Lower lobe of right lung (tissue), 2 donors: ENCODE results near the gene TASOR2. TPM values are rescaled to one million over a fixed set of nuclear protein-coding genes. Genes with fewer than 3 reads are reported as not detected.

Experiments used
- ATAC-seq, 2 donors: fragments of 200-7000 bp; cut with Tn5 transposase; one replicate each; pipeline ENCODE4 v1.9.1; 2020 to 2022; ENCODE audit warnings: mild to moderate bottlenecking in 2 of 2, moderate library complexity in 2 of 2
- DNase-seq: peaks from one replicate; pipeline ENCODE4 v3.0.0-alpha.2; 2020
- H3K27ac ChIP-seq: fragments of 200-600 bp; one replicate; pipeline ENCODE4 v1.8.0; 2022
- H3K27me3 ChIP-seq: fragments of 200-600 bp; one replicate; pipeline ENCODE4 v1.8.0; 2022; ENCODE audit warnings: low read depth
- H3K36me3 ChIP-seq: fragments of 200-600 bp; one replicate; pipeline ENCODE4 v1.8.0; 2022; ENCODE audit warnings: mild to moderate bottlenecking
- H3K4me1 ChIP-seq: fragments of 200-600 bp; one replicate; pipeline ENCODE4 v1.8.0; 2022
- H3K4me3 ChIP-seq: fragments of 200-600 bp; one replicate; pipeline ENCODE4 v1.8.0; 2022; ENCODE audit warnings: mild to moderate bottlenecking
- H3K9me3 ChIP-seq: fragments of 200-600 bp; one replicate; pipeline ENCODE4 v1.8.0; 2022
- intact Hi-C: fragments of 100-400 bp; cut with DNase I; formaldehyde crosslinking; loops from one replicate; pipeline ENCODE4 v1.11.0; 2022
- long read RNA-seq: library from polyadenylated mRNA; unstranded; transcript quantifications from one replicate; pipeline ENCODE4 v2.0.0, GENCODE V29; 2021
- total RNA-seq: library from RNA; stranded (reverse); fragmentation: NEBNext Ultra II Directional; extraction: Animal tissue kit (Norgen Biotek cat#: 25700); gene quantifications from one replicate; pipeline ENCODE4 v1.2.1, GENCODE V29; 2021
- TF ChIP-seq, protein P1 (sequence below): fragments of 200-600 bp; IDR thresholded peaks from one replicate; pipeline ENCODE4 v1.8.0; 2022; ENCODE audit warnings: antibody characterized with exemption, mild to moderate bottlenecking
- donor health status: DM: no; HTN: yes; CAD: no; lungs with severe emphysema.

TASOR2 gene
- total RNA-seq: 48.9 TPM
- long read RNA-seq, partial matches to known transcripts: 10 of 20 reads
- long read RNA-seq, other reads (novel, unspliced or antisense): 10 of 20 reads

- intact Hi-C loops: no loop called here
These were observed at the start of gene TASOR2 for GRCh38 chr10:5684318-5684970. TASOR2 (plus strand) TSS chr10:5684838; CDS start chr10:5720643, 35,805 bp downstream.

DNA sequence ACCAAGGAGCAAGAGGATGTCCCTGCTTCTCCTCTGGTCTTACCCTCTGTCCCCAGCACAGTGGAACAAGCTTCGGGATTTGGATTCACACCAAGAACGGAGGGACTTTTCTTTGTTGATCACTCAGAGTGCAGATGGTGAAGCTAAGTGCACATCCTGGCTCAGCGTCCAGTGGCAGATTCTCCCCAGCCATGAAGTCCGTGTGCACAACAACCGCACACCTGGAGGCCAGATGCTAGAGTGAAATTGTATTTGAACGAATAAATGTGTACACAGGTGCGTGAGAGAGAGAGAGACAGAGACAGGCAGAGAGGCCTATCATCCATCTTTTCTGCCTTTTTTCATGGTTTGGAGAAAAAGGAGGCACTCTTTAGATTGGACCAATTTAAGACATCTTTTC lies 49.7 kb upstream of the TASOR2 start:
- peaks cover 7% of the 10 kb centered on the region for H3K4me1 ChIP-seq
- peak; percentile 1 for DNase-seq
- H3K27ac ChIP-seq: no peak overlapping the region
- H3K36me3 ChIP-seq: peaks cover 16% of the 10 kb centered on the region
- intact Hi-C loops: no loop called here
- ATAC-seq: no peak
- TF ChIP-seq, protein P1, sequence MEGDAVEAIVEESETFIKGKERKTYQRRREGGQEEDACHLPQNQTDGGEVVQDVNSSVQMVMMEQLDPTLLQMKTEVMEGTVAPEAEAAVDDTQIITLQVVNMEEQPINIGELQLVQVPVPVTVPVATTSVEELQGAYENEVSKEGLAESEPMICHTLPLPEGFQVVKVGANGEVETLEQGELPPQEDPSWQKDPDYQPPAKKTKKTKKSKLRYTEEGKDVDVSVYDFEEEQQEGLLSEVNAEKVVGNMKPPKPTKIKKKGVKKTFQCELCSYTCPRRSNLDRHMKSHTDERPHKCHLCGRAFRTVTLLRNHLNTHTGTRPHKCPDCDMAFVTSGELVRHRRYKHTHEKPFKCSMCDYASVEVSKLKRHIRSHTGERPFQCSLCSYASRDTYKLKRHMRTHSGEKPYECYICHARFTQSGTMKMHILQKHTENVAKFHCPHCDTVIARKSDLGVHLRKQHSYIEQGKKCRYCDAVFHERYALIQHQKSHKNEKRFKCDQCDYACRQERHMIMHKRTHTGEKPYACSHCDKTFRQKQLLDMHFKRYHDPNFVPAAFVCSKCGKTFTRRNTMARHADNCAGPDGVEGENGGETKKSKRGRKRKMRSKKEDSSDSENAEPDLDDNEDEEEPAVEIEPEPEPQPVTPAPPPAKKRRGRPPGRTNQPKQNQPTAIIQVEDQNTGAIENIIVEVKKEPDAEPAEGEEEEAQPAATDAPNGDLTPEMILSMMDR: no peak
- no peak overlapping the region for H3K4me3 ChIP-seq
- H3K9me3 ChIP-seq: no peaks in the 10 kb centered on the region
- H3K27me3 ChIP-seq: no peaks in the 10 kb centered on the region

More at GRCh38 chr10:5684318-5684970, at the start of gene TASOR2:
- H3K27ac ChIP-seq: peak within 1 kb of the TSS; percentile 93
- H3K36me3 ChIP-seq: no peaks in the 10 kb centered on the region
- DNase-seq: peak; percentile 99
- no peaks in the 10 kb centered on the region for H3K9me3 ChIP-seq
- TF ChIP-seq, protein P1: no peak
- H3K4me1 ChIP-seq: peaks cover 30% of the 10 kb centered on the region
- H3K4me3 ChIP-seq: peak within 1 kb of the TSS; percentile 93
- H3K27me3 ChIP-seq: no peaks in the 10 kb centered on the region
- peak; percentile 99 for ATAC-seq

- peaks cover 47% of the 10 kb centered on the region for H3K36me3 ChIP-seq
- H3K27ac ChIP-seq: no peak overlapping the region
- no peak overlapping the region for H3K4me3 ChIP-seq
- no peaks in the 10 kb centered on the region for H3K27me3 ChIP-seq
- H3K9me3 ChIP-seq: no peaks in the 10 kb centered on the region
- intact Hi-C loops: no loop called here
- no peak for ATAC-seq
- DNase-seq: peak; percentile 17
- TF ChIP-seq, protein P1: no peak
- H3K4me1 ChIP-seq: no peaks in the 10 kb centered on the region
These were observed 46.1 kb upstream of the TASOR2 start for GRCh38 chr10:5638494-5638893.

- H3K4me1 ChIP-seq: peaks cover 4% of the 10 kb centered on the region
- H3K27ac ChIP-seq: no peak overlapping the region
- H3K9me3 ChIP-seq: no peaks in the 10 kb centered on the region
- no peak overlapping the region for H3K4me3 ChIP-seq
- DNase-seq (peak; percentile 25), ATAC-seq (peak in 1 of 2 donors; percentile 43)
- intact Hi-C loops: no loop called here
- TF ChIP-seq, protein P1: no peak
- peaks cover 52% of the 10 kb centered on the region for H3K36me3 ChIP-seq
- H3K27me3 ChIP-seq: no peaks in the 10 kb centered on the region
These were observed 45.6 kb upstream of the TASOR2 start for GRCh38 chr10:5639066-5639465.

DNA sequence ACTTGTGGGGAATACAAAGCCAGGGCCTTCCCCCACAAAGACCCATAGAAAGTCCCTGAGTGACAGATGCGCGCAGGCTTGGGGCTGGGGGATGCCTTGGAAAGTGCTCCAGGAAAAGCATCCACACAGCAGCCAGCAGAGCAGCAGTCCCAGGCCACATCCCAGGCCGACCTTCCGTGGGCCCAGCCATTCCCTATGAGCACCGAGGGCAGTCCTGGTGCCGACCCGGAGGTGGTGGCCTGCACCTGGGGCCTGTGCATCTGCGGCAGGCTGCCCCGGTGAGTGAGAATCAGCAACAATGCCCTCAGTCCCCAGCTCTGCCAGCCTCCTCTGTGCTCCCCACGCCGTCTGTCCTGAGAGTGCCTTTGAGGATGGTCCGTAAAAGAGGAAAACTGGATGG lies 44.6 kb upstream of the TASOR2 start:
- no peak overlapping the region for H3K27ac ChIP-seq
- intact Hi-C loops: no loop called here
- ATAC-seq: no peak
- H3K36me3 ChIP-seq: peaks cover 60% of the 10 kb centered on the region
- H3K9me3 ChIP-seq: no peaks in the 10 kb centered on the region
- no peaks in the 10 kb centered on the region for H3K27me3 ChIP-seq
- H3K4me1 ChIP-seq: peaks cover 5% of the 10 kb centered on the region
- peak; percentile 28 for DNase-seq
- TF ChIP-seq, protein P1: no peak
- H3K4me3 ChIP-seq: no peak overlapping the region
